Activated CD8-positive, alpha-beta memory T cell treated with anti-CD3 and anti-CD28 coated beads, Interleukin-2, amount 50 U/mL, for 48 hours (primary cell): Measurements from ENCODE around the gene CAND2.
"Not testable (repeated sequence)": the region's sequence is repeated elsewhere in the genome, so short reads cannot be mapped to it uniquely, and the experiment has no call there.

Experiments used
- DNase-seq: peaks from one replicate; pipeline ENCODE4 v3.0.0-alpha.2; 2020

The CAND2 gene

GRCh38 chr3:12772462-12772861, 24.0 kb upstream of the CAND2 start:
- no peak for DNase-seq

- no peak for DNase-seq
Observed at GRCh38 chr3:12773030-12773709, 23.3 kb upstream of the CAND2 start.

GRCh38 chr3:12773710-12774086, 22.8 kb upstream of the CAND2 start:
- DNase-seq = no peak

- no peak for DNase-seq
Observed at GRCh38 chr3:12774619-12775018, 21.9 kb upstream of the CAND2 start.

- DNase-seq = no peak
Observed at GRCh38 chr3:12775226-12775625, 21.3 kb upstream of the CAND2 start.

GRCh38 chr3:12775970-12776369, 20.5 kb upstream of the CAND2 start:
- not testable (repeated sequence) for DNase-seq

GRCh38 chr3:12777171-12777570, 19.3 kb upstream of the CAND2 start:
- no peak for DNase-seq

- no peak for DNase-seq
Observed at GRCh38 chr3:12780751-12781150, 15.7 kb upstream of the CAND2 start.

- DNase-seq = no peak
Observed at GRCh38 chr3:12782172-12782815, 14.2 kb upstream of the CAND2 start.

GRCh38 chr3:12785096-12785495, 11.4 kb upstream of the CAND2 start:
- DNase-seq = no peak

- DNase-seq = peak; percentile 65
Observed at GRCh38 chr3:12787346-12787745, 9.1 kb upstream of the CAND2 start.

GRCh38 chr3:12787967-12788690, 8.4 kb upstream of the CAND2 start:
- DNase-seq = not testable (repeated sequence)

- no peak for DNase-seq
Observed at GRCh38 chr3:12791430-12791829, 5.0 kb upstream of the CAND2 start.

GRCh38 chr3:12793701-12794100, 2.8 kb upstream of the CAND2 start:
- no peak for DNase-seq

- no peak for DNase-seq
Observed at GRCh38 chr3:12797124-12797891, 828 bp downstream of the CAND2 start.

GRCh38 chr3:12797892-12798558, 1.5 kb downstream of the CAND2 start:
- DNase-seq = peak; percentile 42

- DNase-seq = no peak
Observed at GRCh38 chr3:12798559-12799179, 2.2 kb downstream of the CAND2 start.

- no peak for DNase-seq
Observed at GRCh38 chr3:12799525-12800440, 3.3 kb downstream of the CAND2 start.

GRCh38 chr3:12803371-12803770, 6.9 kb downstream of the CAND2 start:
- DNase-seq = peak; percentile 44

- DNase-seq = no peak
Observed at GRCh38 chr3:12807066-12807465, 10.6 kb downstream of the CAND2 start.
